Fibroblast of the aortic adventitia (primary cell): ENCODE measurements around the gene PPIA. TPM values are rescaled to one million over a fixed set of nuclear protein-coding genes. Genes with fewer than 3 reads are reported as not detected.

Experiments
- DNase-seq: peaks from one replicate; pipeline ENCODE4 v3.0.0-alpha.2; 2010; ENCODE audit warnings: low read depth
- H3K4me3 ChIP-seq: 2 replicates; pipeline ENCODE4 v1.5.1; 2011; ENCODE audit warnings: low read depth, mild to moderate bottlenecking, control low read depth, low read length, moderate library complexity
- CTCF ChIP-seq: IDR thresholded peaks from 2 replicates; pipeline ENCODE4 v1.5.1; 2011; ENCODE audit warnings: mild to moderate bottlenecking, low read length, control low read depth, inconsistent platforms; ENCODE audit not compliant: insufficient read depth
- total RNA-seq: library from RNA; depleted of rRNA; stranded (reverse); fragments of >200 nt; gene quantifications from 2 replicates; pipeline ENCODE4 v1.2.3, GENCODE V29; 2012; ENCODE audit warnings: low replicate concordance

The PPIA gene
- total RNA-seq, 1 donor = 2,915 TPM

GRCh38 chr7:44805950-44806349 is 9.5 kb downstream of the PPIA start:
- no peak overlapping the region for H3K4me3 ChIP-seq
- no peak for DNase-seq
- TF ChIP-seq CTCF = no peak

GRCh38 chr7:44808914-44809393 is 12.5 kb downstream of the PPIA start:
- H3K4me3 ChIP-seq = no peak overlapping the region
- no peak for DNase-seq
- no peak for TF ChIP-seq CTCF

- no peak for TF ChIP-seq CTCF
- no peak overlapping the region for H3K4me3 ChIP-seq
- DNase-seq = no peak
These were observed 14.6 kb downstream of the PPIA start for GRCh38 chr7:44811093-44811492.

- no peak for TF ChIP-seq CTCF
- no peak overlapping the region for H3K4me3 ChIP-seq
- no peak for DNase-seq
These were observed 15.1 kb downstream of the PPIA start for GRCh38 chr7:44811571-44811970.

- no peak overlapping the region for H3K4me3 ChIP-seq
- no peak for DNase-seq
- TF ChIP-seq CTCF = no peak
These were observed 18.4 kb downstream of the PPIA start for GRCh38 chr7:44814919-44815318.

GRCh38 chr7:44819292-44819691 is 22.8 kb downstream of the PPIA start:
- H3K4me3 ChIP-seq = no peak overlapping the region
- no peak for DNase-seq
- no peak for TF ChIP-seq CTCF

GRCh38 chr7:44823255-44823781 is 26.8 kb downstream of the PPIA start:
- H3K4me3 ChIP-seq = no peak overlapping the region
- no peak for TF ChIP-seq CTCF
- DNase-seq = no peak
